IMR-90 (cell line): Measurements from ENCODE around the gene RSRC1. TPM values are rescaled to one million over a fixed set of nuclear protein-coding genes. Genes with fewer than 3 reads are reported as not detected.

Experiments
- ATAC-seq: fragments of 200-7000 bp; cut with Tn5 transposase; 2 replicates; pipeline ENCODE4 v1.9.1; 2020; ENCODE audit warnings: low read depth, mild to moderate bottlenecking, moderate library complexity
- BruUV-seq: library from RNA; stranded (reverse); fragments of 400-500 nt; replicated peaks from 2 replicates; lab custom pipeline; 2021; lab: Mats Ljungman, UMichigan
- CTCF ChIA-PET: fragments of 300-600 bp; formaldehyde crosslinking; extraction: SDS; loops from one replicate; lab custom pipeline; 2021; ENCODE audit warnings: antibody characterized with exemption; lab: Yijun Ruan, JAX
- POLR2A ChIA-PET: fragments of 300-600 bp; sonication (Branson Sonifier 250); formaldehyde crosslinking; loops from one replicate; lab custom pipeline; 2022; ENCODE audit warnings: antibody characterized with exemption; ENCODE audit not compliant: unreplicated experiment; lab: Charles Lee
- DNase-seq: peaks from one replicate; pipeline ENCODE4 v3.0.0; 2013
- H2AFZ ChIP-seq: replicated peaks from 2 replicates; pipeline ENCODE3; 2013; ENCODE audit warnings: low read length, mild to moderate bottlenecking; ENCODE audit not compliant: poor library complexity
- H2AK5ac ChIP-seq: 2 replicates; pipeline ENCODE4 v1.6.1; 2013; ENCODE audit warnings: low read depth, low read length, inconsistent platforms
- H2AK9ac ChIP-seq: replicated peaks from 2 replicates; pipeline ENCODE3; 2013; ENCODE audit warnings: mild to moderate bottlenecking, low read depth, low read length, moderate library complexity; ENCODE audit not compliant: poor library complexity
- H2BK120ac ChIP-seq: 2 replicates; pipeline ENCODE4 v1.6.1; 2013; ENCODE audit warnings: low read depth, low read length, inconsistent platforms
- H2BK15ac ChIP-seq: 3 replicates; pipeline ENCODE4 v1.6.1; 2013; ENCODE audit warnings: low read depth, low read length, inconsistent platforms
- H2BK20ac ChIP-seq: 2 replicates; pipeline ENCODE4 v1.6.1; 2013; ENCODE audit warnings: low read depth, mild to moderate bottlenecking, inconsistent platforms, low read length, moderate library complexity
- H2BK5ac ChIP-seq: 2 replicates; pipeline ENCODE4 v1.6.1; 2013; ENCODE audit warnings: mild to moderate bottlenecking, low read depth, low read length, inconsistent platforms; ENCODE audit not compliant: poor library complexity, severe bottlenecking
- H3K14ac ChIP-seq: replicated peaks from 2 replicates; pipeline ENCODE4 v1.6.1; 2013; ENCODE audit warnings: low read depth, low read length, inconsistent platforms
- H3K18ac ChIP-seq: 2 replicates; pipeline ENCODE4 v1.6.1; 2013; ENCODE audit warnings: low read depth, low read length, control low read depth
- H3K23ac ChIP-seq: 2 replicates; pipeline ENCODE4 v1.6.1; 2013; ENCODE audit warnings: low read depth, low read length, inconsistent platforms
- H3K27ac ChIP-seq: 2 replicates; pipeline ENCODE4 v1.5.1; 2013; ENCODE audit warnings: mild to moderate bottlenecking, control low read depth, low read length; ENCODE audit not compliant: insufficient read depth
- H3K27me3 ChIP-seq: 2 replicates; pipeline ENCODE4 v1.6.1; 2013; ENCODE audit warnings: low read length; ENCODE audit not compliant: control insufficient read depth, insufficient read depth
- H3K36me3 ChIP-seq: 2 replicates; pipeline ENCODE4 v1.6.1; 2013; ENCODE audit warnings: low read length, mixed read lengths; ENCODE audit not compliant: control insufficient read depth, insufficient read depth
- H3K4ac ChIP-seq: 2 replicates; pipeline ENCODE4 v1.6.1; 2013; ENCODE audit warnings: low read depth, low read length, inconsistent platforms
- H3K4me1 ChIP-seq: 2 replicates; pipeline ENCODE4 v1.6.1; 2013; ENCODE audit warnings: low read length, mixed read lengths; ENCODE audit not compliant: control insufficient read depth, insufficient read depth
- H3K4me2 ChIP-seq: 2 replicates; pipeline ENCODE4 v1.6.1; 2013; ENCODE audit warnings: low read depth, mild to moderate bottlenecking, control low read depth, low read length, moderate library complexity
- H3K4me3 ChIP-seq: 2 replicates; pipeline ENCODE4 v1.5.1; 2013; ENCODE audit warnings: low read depth, mild to moderate bottlenecking, control low read depth, low read length, moderate library complexity; ENCODE audit not compliant: insufficient read depth
- H3K56ac ChIP-seq: 2 replicates; pipeline ENCODE4 v1.6.1; 2013; ENCODE audit warnings: low read length, inconsistent platforms; ENCODE audit not compliant: insufficient read depth; ENCODE audit errors: extremely low read depth
- H3K79me1 ChIP-seq, 2 experiments: 2 replicates each; pipeline ENCODE4 v1.6.1; 2013; ENCODE audit warnings: low read length in 2 of 2, inconsistent platforms in 1 of 2, low read depth in 1 of 2
- H3K9ac ChIP-seq: 2 replicates; pipeline ENCODE4 v1.6.1; 2013; ENCODE audit warnings: low read depth, low read length, control low read depth
- H3K9me1 ChIP-seq: 2 replicates; pipeline ENCODE4 v1.6.1; 2013; ENCODE audit warnings: low read length, inconsistent platforms; ENCODE audit not compliant: insufficient read depth
- H3K9me3 ChIP-seq: 2 replicates; pipeline ENCODE4 v1.6.1; 2013; ENCODE audit warnings: low read length; ENCODE audit not compliant: control insufficient read depth, insufficient read depth
- H4K20me1 ChIP-seq: 2 replicates; pipeline ENCODE4 v1.6.1; 2013; ENCODE audit warnings: low read length, inconsistent platforms; ENCODE audit not compliant: insufficient read depth
- H4K5ac ChIP-seq: 2 replicates; pipeline ENCODE4 v1.6.1; 2013; ENCODE audit warnings: mild to moderate bottlenecking, low read depth, low read length, control low read depth
- H4K8ac ChIP-seq, 2 experiments: 2 replicates each; pipeline ENCODE4 v1.6.1; 2013; ENCODE audit warnings: low read depth in 2 of 2, low read length in 2 of 2, control low read depth in 1 of 2, inconsistent platforms in 1 of 2
- H4K91ac ChIP-seq: 2 replicates; pipeline ENCODE4 v1.6.1; 2013; ENCODE audit warnings: low read depth, low read length, inconsistent platforms; ENCODE audit not compliant: insufficient read depth
- CEBPB ChIP-seq: IDR thresholded peaks from 2 replicates; pipeline ENCODE4 v1.6.1; 2012; ENCODE audit warnings: low read depth, low read length, improper control_type of control experiment
- ELK1 ChIP-seq: fragments of 150-350 bp; IDR thresholded peaks from 2 replicates; pipeline ENCODE4 v1.6.1; 2016; ENCODE audit warnings: low read depth, mild to moderate bottlenecking, low read length, moderate library complexity, borderline replicate concordance
- MAFK ChIP-seq: IDR thresholded peaks from 2 replicates; pipeline ENCODE4 v1.6.1; 2012; ENCODE audit warnings: low read depth, low read length, improper control_type of control experiment
- MXI1 ChIP-seq: IDR thresholded peaks from 2 replicates; pipeline ENCODE4 v1.6.1; 2012; ENCODE audit warnings: low read depth, mild to moderate bottlenecking, low read length, moderate library complexity, borderline replicate concordance
- NFE2L2 ChIP-seq: fragments of 150-350 bp; IDR thresholded peaks from 2 replicates; pipeline ENCODE4 v1.6.1; 2016; ENCODE audit warnings: low read depth, mild to moderate bottlenecking, low read length
- RCOR1 ChIP-seq: IDR thresholded peaks from 2 replicates; pipeline ENCODE4 v1.6.1; 2012; ENCODE audit warnings: mild to moderate bottlenecking, low read length, improper control_type of control experiment; ENCODE audit not compliant: insufficient replicate concordance
- RFX5 ChIP-seq: IDR thresholded peaks from 2 replicates; pipeline ENCODE4 v1.8.0; 2012; ENCODE audit warnings: low read depth, mild to moderate bottlenecking, low read length, moderate library complexity
- SMC3 ChIP-seq: fragments of 150-350 bp; IDR thresholded peaks from 2 replicates; pipeline ENCODE4 v1.6.1; 2016; ENCODE audit warnings: low read depth, mild to moderate bottlenecking, antibody characterized with exemption, low read length, moderate library complexity
- USF2 ChIP-seq: fragments of 150-350 bp; IDR thresholded peaks from 2 replicates; pipeline ENCODE4 v1.6.1; 2017; ENCODE audit warnings: mild to moderate bottlenecking, antibody characterized with exemption, low read length, low read depth
- dilution Hi-C: fragments of 300-500 bp; cut with HindIII; formaldehyde crosslinking; loops from one replicate; pipeline ENCODE4 v1.14.3; 2018; ENCODE audit warnings: low sequenced_read_pairs; ENCODE audit not compliant: unreplicated experiment
- in situ Hi-C: fragments of 300-500 bp; cut with MboI; formaldehyde crosslinking; loops from 3 replicates; pipeline ENCODE4 v1.14.3; 2019; ENCODE audit warnings: low sequenced_read_pairs, inconsistent platforms, mixed read lengths
- intact Hi-C: fragments of 100-400 bp; cut with micrococcal nuclease; formaldehyde crosslinking; loops from 2 replicates; pipeline ENCODE4 v1.10.0; 2022
- polyA plus RNA-seq, 3 experiments: library from polyadenylated mRNA; depleted of rRNA; stranded (reverse); fragments of >200 nt; gene quantifications; 2 replicates each; pipeline ENCODE4 v1.2.3, GENCODE V29; 2012; ENCODE audit warnings: low replicate concordance in 1 of 3
- total RNA-seq: library from RNA; depleted of rRNA; stranded (reverse); fragments of >200 nt; gene quantifications from 2 replicates; pipeline ENCODE4 v1.2.3, GENCODE V29; 2012

RSRC1 gene
- total and polyA plus RNA-seq, 2 of the 4 experiments (the other 2 are of a cell fraction): 3.8 to 41.8 TPM

GRCh38 chr3:158226429-158226828, 116.5 kb downstream of the RSRC1 start:
- dilution Hi-C loops: no loop called here
- H3K36me3 ChIP-seq: no peaks in the 10 kb centered on the region
- H4K8ac ChIP-seq: no peak overlapping the region
- H2AK9ac ChIP-seq: no peak overlapping the region
- ChIA-PET POLR2A (no interaction called here), CTCF (no interaction called here)
- ATAC-seq: no peak
- no peak overlapping the region for H3K4ac ChIP-seq
- no peak overlapping the region for H2BK20ac ChIP-seq
- TF ChIP-seq RCOR1 (no peak), USF2 (no peak), RFX5 (no peak), MXI1 (no peak), CEBPB (no peak), NFE2L2 (no peak), ELK1 (no peak), SMC3 (no peak), MAFK (no peak)
- H3K18ac ChIP-seq: no peak overlapping the region
- no peaks in the 10 kb centered on the region for H3K9me1 ChIP-seq
- no peak overlapping the region for H3K56ac ChIP-seq
- no peaks in the 10 kb centered on the region for H3K9me3 ChIP-seq
- H2AFZ ChIP-seq: no peak overlapping the region
- H2BK5ac ChIP-seq: no peak overlapping the region
- no peak for DNase-seq
- in situ Hi-C loops: no loop called here
- no peak overlapping the region for H4K91ac ChIP-seq
- H2BK120ac ChIP-seq: no peak overlapping the region
- intact Hi-C loops: no loop called here
- no peak overlapping the region for H2AK5ac ChIP-seq
- no peaks in the 10 kb centered on the region; a peak in 1 of 4 replicates for H3K79me1 ChIP-seq
- no peak overlapping the region for H4K5ac ChIP-seq
- H3K27me3 ChIP-seq: no peaks in the 10 kb centered on the region
- H3K9ac ChIP-seq: no peak overlapping the region
- H3K4me3 ChIP-seq: no peak overlapping the region
- no peak overlapping the region for H3K4me2 ChIP-seq
- H3K14ac ChIP-seq: no peak overlapping the region
- H4K20me1 ChIP-seq: no peaks in the 10 kb centered on the region
- H2BK15ac ChIP-seq: no peak overlapping the region
- no peak overlapping the region for H3K23ac ChIP-seq
- BruUV-seq: no TSS peak
- no peaks in the 10 kb centered on the region for H3K4me1 ChIP-seq
- no peak overlapping the region for H3K27ac ChIP-seq
